CD4-positive, alpha-beta memory T cell (primary cell): Measurements from ENCODE around the gene CDC42SE2. TPM values are rescaled to one million over a fixed set of nuclear protein-coding genes. Genes with fewer than 3 reads are reported as not detected.
"Not testable (repeated sequence)": the region's sequence is repeated elsewhere in the genome, so short reads cannot be mapped to it uniquely, and the experiment has no call there.

Experiments
- CTCF ChIA-PET: fragments of 350-600 bp; sonication (Branson Sonifier 250); formaldehyde crosslinking; loops from one replicate; lab custom pipeline; 2021; ENCODE audit warnings: inconsistent platforms; ENCODE audit not compliant: partially characterized antibody; lab: Charles Lee
- POLR2A ChIA-PET: fragments of 350-600 bp; sonication (Branson Sonifier 250); formaldehyde crosslinking; loops from one replicate; lab custom pipeline; 2021; ENCODE audit not compliant: partially characterized antibody; lab: Charles Lee
- DNase-seq, 5 donors: peaks; one replicate each; pipeline versions ENCODE4 v3.0.0 to v3.0.0-alpha.2; 2020 to 2022; ENCODE audit warnings: mixed read lengths in 1 of 5
- H3K27ac ChIP-seq: one replicate; pipeline ENCODE4 v1.7.0; 2013; ENCODE audit warnings: low read depth, low read length
- H3K27me3 ChIP-seq: 2 replicates; pipeline ENCODE4 v1.7.0; 2013; ENCODE audit warnings: mild to moderate bottlenecking, low read length, moderate library complexity; ENCODE audit not compliant: insufficient read depth
- H3K36me3 ChIP-seq: 2 replicates; pipeline ENCODE4 v1.7.0; 2013; ENCODE audit warnings: mild to moderate bottlenecking, low read length, moderate library complexity; ENCODE audit not compliant: insufficient read depth
- H3K4me1 ChIP-seq: 2 replicates; pipeline ENCODE4 v1.7.0; 2013; ENCODE audit warnings: mild to moderate bottlenecking, low read length, moderate library complexity; ENCODE audit not compliant: insufficient read depth
- H3K4me3 ChIP-seq, 2 donors: one replicate each; pipeline ENCODE4 v1.7.0; 2013; ENCODE audit warnings: low read length in 2 of 2, mild to moderate bottlenecking in 1 of 2
- H3K9me3 ChIP-seq, 2 donors: one replicate each; pipeline ENCODE4 v1.7.0; 2013; ENCODE audit warnings: low read length in 2 of 2, control low read depth in 1 of 2; ENCODE audit not compliant: control insufficient read depth in 1 of 2
- H3K27ac Mint-ChIP-seq, 7 donors: one replicate each; pipeline ENCODE4 v1.8.0; 2020 to 2021; ENCODE audit warnings: mixed read lengths in 7 of 7, mild to moderate bottlenecking in 6 of 7, inconsistent platforms in 3 of 7, moderate library complexity in 3 of 7
- H3K27me3 Mint-ChIP-seq, 2 donors: one replicate each; pipeline ENCODE4 v1.8.0; 2020 to 2021; ENCODE audit warnings: mixed read lengths in 2 of 2
- H3K36me3 Mint-ChIP-seq, 2 donors: one replicate each; pipeline ENCODE4 v1.8.0; 2020 to 2021; ENCODE audit warnings: mixed read lengths in 2 of 2, inconsistent platforms in 1 of 2, mild to moderate bottlenecking in 1 of 2
- H3K4me1 Mint-ChIP-seq, 4 donors: one replicate each; pipeline ENCODE4 v1.8.0; 2020 to 2021; ENCODE audit warnings: mixed read lengths in 4 of 4, mild to moderate bottlenecking in 1 of 4
- H3K4me3 Mint-ChIP-seq, 8 donors: one replicate each; pipeline ENCODE4 v1.8.0; 2020 to 2021; ENCODE audit warnings: mixed read lengths in 8 of 8, mild to moderate bottlenecking in 7 of 8, moderate library complexity in 6 of 8, inconsistent platforms in 3 of 8
- H3K9me3 Mint-ChIP-seq, 8 donors: one replicate each; pipeline ENCODE4 v1.8.0; 2020 to 2021; ENCODE audit warnings: mixed read lengths in 8 of 8, mild to moderate bottlenecking in 5 of 8, inconsistent platforms in 3 of 8, moderate library complexity in 1 of 8
- intact Hi-C: fragments of 100-400 bp; cut with micrococcal nuclease; formaldehyde crosslinking; loops from one replicate; pipeline ENCODE4 v1.15.1; 2023
- polyA plus RNA-seq, 2 donors: library from polyadenylated mRNA; unstranded; fragments of 300-500 nt; fragmentation: Illumina TruSeq; gene quantifications; one replicate each; pipeline ENCODE4 v1.2.3, GENCODE V29; 2021
- total RNA-seq, 2 experiments: library from RNA; stranded (reverse); gene quantifications; one replicate each; pipeline ENCODE4 v1.2.3, GENCODE V29; 2021

Gene CDC42SE2
- total and polyA plus RNA-seq, 4 experiments from 2014 or later = 298 to 773 (median 365) TPM

DNA sequence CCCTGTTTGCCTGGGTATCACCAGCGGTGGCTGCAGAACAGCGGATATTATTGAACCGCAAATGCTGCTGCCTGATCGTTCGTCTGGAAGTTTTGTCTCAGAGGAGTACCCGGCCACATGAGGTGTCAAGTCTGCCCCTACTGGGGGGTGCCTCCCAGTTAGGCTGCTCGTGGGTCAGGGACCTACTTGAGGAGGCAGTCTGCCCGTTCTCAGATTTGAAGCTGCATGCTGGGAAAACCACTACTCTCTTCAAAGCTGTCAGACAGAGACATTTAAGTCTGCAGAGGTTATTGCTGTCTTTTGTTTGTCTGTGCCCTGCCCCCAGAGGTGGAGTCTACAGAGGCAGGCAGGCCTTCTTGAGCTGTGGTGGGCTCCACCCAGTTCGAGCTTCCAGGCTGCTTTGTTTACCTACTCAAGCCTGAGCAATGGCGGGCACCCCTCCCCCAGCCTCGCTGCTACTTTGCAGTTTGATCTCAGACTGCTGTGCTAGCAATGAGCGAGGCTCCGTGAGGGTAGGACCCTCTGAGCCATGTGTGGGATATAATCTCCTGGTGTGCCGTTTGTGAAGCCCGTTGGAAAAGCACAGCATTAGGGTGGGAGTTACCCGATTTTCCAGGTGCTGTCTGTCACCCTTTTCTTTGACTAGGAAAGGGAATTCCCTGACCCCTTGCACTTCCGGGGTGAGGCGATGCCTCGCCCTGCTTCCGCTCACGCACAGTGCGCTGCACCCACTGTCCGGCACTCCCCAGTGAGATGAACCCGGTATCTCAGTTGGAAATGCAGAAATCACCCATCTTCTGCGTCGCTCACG lies 73.6 kb downstream of the CDC42SE2 start:
- Mint-ChIP-seq H3K27ac (peak overlapping the region; percentile 81 to 97 (median 94)), H3K4me3 (peak overlapping the region; percentile 62 to 84 (median 78)), H3K4me1 (peaks cover 64 to 97% (median 79%) of the 10 kb centered on the region in 4 donors), H3K9me3 (peaks cover 0 to 11% (median 3%) of the 10 kb centered on the region in 8 donors), H3K36me3 (peaks cover 54 to 68% of the 10 kb centered on the region in 2 donors)
- not testable (repeated sequence) for H3K9me3 ChIP-seq, H3K36me3 ChIP-seq, H3K27me3 Mint-ChIP-seq, H3K27me3 ChIP-seq
- H3K4me3 ChIP-seq = peak overlapping the region in 1 of 2 donors; percentile 28
- intact Hi-C loops = loop anchor here (2.0 kb wide), 4 partner anchors 19 to 75 kb away; no protein-coding TSS in a partner anchor
- ChIA-PET POLR2A (interaction anchor here (0.9 to 4.5 kb wide), 14 partner anchors 18 to 77 kb away, joined by 3 to 27 read pairs (median 5); partner anchors contain the start of gene CDC42SE2), CTCF (interaction anchor here (1.2 to 2.8 kb wide), 3 partner anchors 13 to 72 kb away, joined by 3 to 11 read pairs (median 4); no protein-coding TSS in a partner anchor)
- peak overlapping the region; percentile 52 for H3K27ac ChIP-seq
- peak in 4 of 5 donors; percentile 54 to 81 (median 72) for DNase-seq
- peaks cover 54% of the 10 kb centered on the region for H3K4me1 ChIP-seq

DNA sequence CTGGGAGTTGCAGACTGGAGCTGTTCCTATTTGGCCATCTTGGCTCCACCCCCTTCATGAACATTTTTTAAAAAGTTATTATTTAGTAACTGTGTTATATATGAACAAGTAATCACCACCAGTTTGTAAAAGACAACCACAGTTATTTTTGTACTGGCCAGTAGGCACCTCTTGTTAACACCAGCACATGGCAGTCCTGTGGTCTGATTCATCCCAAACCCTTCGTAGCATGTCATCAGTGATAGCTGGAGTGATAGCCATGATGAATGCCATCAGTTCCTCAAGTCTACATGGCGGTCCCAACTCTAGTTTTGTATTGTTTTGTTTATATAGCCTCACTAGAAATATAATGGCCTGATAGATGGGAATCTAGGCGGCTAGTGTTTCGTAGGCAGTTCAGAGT lies 74.2 kb downstream of the CDC42SE2 start:
- peak overlapping the region; percentile 52 for H3K27ac ChIP-seq
- H3K27me3 Mint-ChIP-seq = no peaks in the 10 kb centered on the region
- intact Hi-C loops = loop anchor here (2.0 kb wide), 1 partner anchor 19 kb away; no protein-coding TSS in a partner anchor
- no peak for DNase-seq
- H3K27me3 ChIP-seq = no peaks in the 10 kb centered on the region
- H3K27ac Mint-ChIP-seq = peak overlapping the region; percentile 63 to 97 (median 94)
- no peak overlapping the region for H3K4me3 ChIP-seq
- H3K4me1 ChIP-seq = peaks cover 58% of the 10 kb centered on the region
- H3K36me3 Mint-ChIP-seq = peaks cover 54 to 71% of the 10 kb centered on the region in 2 donors
- peaks cover 62 to 95% (median 80%) of the 10 kb centered on the region in 4 donors for H3K4me1 Mint-ChIP-seq
- H3K9me3 ChIP-seq = no peaks in the 10 kb centered on the region
- peaks cover 0 to 11% (median 3%) of the 10 kb centered on the region in 8 donors for H3K9me3 Mint-ChIP-seq
- no peaks in the 10 kb centered on the region for H3K36me3 ChIP-seq
- POLR2A ChIA-PET = interaction anchor here (0.9 to 4.5 kb wide), 11 partner anchors 18 to 83 kb away, joined by 3 to 27 read pairs (median 5); partner anchors contain the start of gene CDC42SE2
- CTCF ChIA-PET = interaction anchor here (1.1 to 2.8 kb wide), 3 partner anchors 44 to 73 kb away, joined by 3 to 11 read pairs (median 4); no protein-coding TSS in a partner anchor
- H3K4me3 Mint-ChIP-seq = peak overlapping the region in 7 of 8 donors; percentile 36 to 84 (median 70)

DNA sequence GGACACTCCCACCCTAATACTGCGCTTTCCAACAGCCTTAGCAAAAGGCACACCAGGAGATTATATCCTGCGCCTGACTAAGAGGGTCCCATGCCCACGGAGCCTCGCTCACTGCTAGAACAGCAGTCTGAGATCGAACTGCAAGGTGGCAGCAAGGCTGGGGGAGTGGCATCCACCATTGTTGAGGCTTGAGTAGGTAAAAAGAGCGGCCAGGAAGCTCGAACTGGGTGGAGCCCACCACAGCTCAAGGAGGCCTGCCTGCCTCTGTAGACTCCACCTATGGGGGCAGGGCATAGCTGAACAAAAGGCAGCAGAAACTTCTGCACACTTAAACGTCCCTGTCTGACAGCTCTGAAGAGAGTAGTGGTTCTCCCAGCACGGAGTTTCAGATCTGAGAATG lies 80.4 kb downstream of the CDC42SE2 start:
- Mint-ChIP-seq H3K27ac (peak overlapping the region; percentile 30 to 90 (median 79)), H3K4me1 (peaks cover 63 to 94% (median 79%) of the 10 kb centered on the region in 4 donors), H3K4me3 (peak overlapping the region in 7 of 8 donors; percentile 36 to 81 (median 64)), H3K36me3 (peaks cover 76 to 86% of the 10 kb centered on the region in 2 donors), H3K9me3 (peaks cover 0 to 28% (median 4%) of the 10 kb centered on the region in 8 donors)
- H3K27me3 Mint-ChIP-seq, H3K27ac ChIP-seq, H3K27me3 ChIP-seq, H3K4me3 ChIP-seq, H3K36me3 ChIP-seq, H3K9me3 ChIP-seq, intact Hi-C loops: not testable (repeated sequence)
- ChIA-PET POLR2A (interaction anchor here (0.7 to 1.8 kb wide), 8 partner anchors 9 to 82 kb away, joined by 3 to 6 read pairs (median 4); partner anchors contain the start of gene CDC42SE2), CTCF (interaction anchor here (1.0 to 2.2 kb wide), 7 partner anchors 12 to 38 kb away, joined by 3 to 12 read pairs (median 3); no protein-coding TSS in a partner anchor)
- peak in 2 of 5 donors; percentile 31 to 55 for DNase-seq
- peaks cover 50% of the 10 kb centered on the region for H3K4me1 ChIP-seq

DNA sequence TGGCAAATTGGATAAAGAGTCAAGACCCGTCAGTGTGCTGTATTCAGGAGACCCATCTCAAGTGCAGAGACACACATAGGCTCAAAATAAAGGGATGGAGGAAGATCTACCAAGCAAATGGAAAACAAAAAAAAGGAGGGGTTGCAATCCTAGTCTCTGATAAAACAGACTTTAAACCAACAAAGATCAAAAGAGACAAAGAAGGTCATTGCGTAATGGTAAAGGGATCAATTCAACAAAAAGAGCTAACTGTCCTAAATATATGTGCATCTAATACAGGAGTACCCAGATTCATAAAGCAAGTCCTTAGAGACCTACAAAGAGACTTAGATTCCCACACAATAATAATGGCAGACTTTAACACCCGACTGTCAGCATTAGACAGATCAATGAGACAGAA lies 82.4 kb downstream of the CDC42SE2 start:
- H3K4me1 ChIP-seq = peaks cover 30% of the 10 kb centered on the region
- POLR2A ChIA-PET = interaction anchor here (1.0 to 1.8 kb wide), 2 partner anchors 10 to 26 kb away, joined by 3 to 5 read pairs; no protein-coding TSS in a partner anchor
- DNase-seq, H3K27ac ChIP-seq, H3K27me3 Mint-ChIP-seq, intact Hi-C loops, CTCF ChIA-PET, H3K27me3 ChIP-seq, H3K36me3 ChIP-seq, H3K4me3 ChIP-seq, H3K9me3 ChIP-seq: not testable (repeated sequence)
- peak overlapping the region in 4 of 8 donors; percentile 29 to 50 (median 37) for H3K4me3 Mint-ChIP-seq
- H3K4me1 Mint-ChIP-seq = peaks cover 52 to 83% (median 66%) of the 10 kb centered on the region in 4 donors
- H3K36me3 Mint-ChIP-seq = peaks cover 68 to 76% of the 10 kb centered on the region in 2 donors
- peak overlapping the region; percentile 57 to 91 (median 79) for H3K27ac Mint-ChIP-seq
- H3K9me3 Mint-ChIP-seq = peaks cover 0 to 26% (median 2%) of the 10 kb centered on the region in 8 donors

DNA sequence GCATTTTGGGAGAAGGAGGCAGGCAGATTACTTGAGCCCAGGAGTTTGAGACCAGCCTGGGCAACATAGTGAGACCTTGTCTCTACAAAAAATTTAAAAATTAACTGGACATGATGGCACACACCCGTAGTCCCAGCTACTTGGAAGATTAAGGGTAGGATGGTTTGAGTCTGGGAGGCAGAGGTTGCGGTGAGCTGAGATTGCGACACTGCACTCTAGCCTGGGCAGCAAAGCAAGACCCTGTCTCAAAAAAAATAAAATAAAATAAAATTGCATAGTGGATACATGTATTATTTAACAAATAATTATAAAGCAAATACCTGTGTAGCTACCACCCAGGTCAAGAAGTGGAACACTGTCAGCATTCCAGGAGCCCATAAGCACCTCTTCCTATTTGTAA lies 90.1 kb downstream of the CDC42SE2 start:
- intact Hi-C loops = no loop called here
- Histone ChIP-seq H3K9me3 (no peaks in the 10 kb centered on the region), H3K27me3 (no peaks in the 10 kb centered on the region), H3K4me1 (peaks cover 62% of the 10 kb centered on the region), H3K27ac (peak overlapping the region; percentile 3), H3K4me3 (no peak overlapping the region), H3K36me3 (no peaks in the 10 kb centered on the region)
- peak overlapping the region in 1 of 8 donors; percentile 57 for H3K4me3 Mint-ChIP-seq
- ChIA-PET CTCF (interaction anchor here (0.7 to 1.9 kb wide), 2 partner anchors 24 to 28 kb away, joined by 3 to 5 read pairs; no protein-coding TSS in a partner anchor), POLR2A (interaction anchor here (1.1 to 4.6 kb wide), 5 partner anchors 10 to 90 kb away, joined by 3 to 53 read pairs (median 8); partner anchors contain the start of gene CDC42SE2)
- no peak for DNase-seq
- H3K4me1 Mint-ChIP-seq = peaks cover 45 to 69% (median 53%) of the 10 kb centered on the region in 4 donors
- no peaks in the 10 kb centered on the region for H3K27me3 Mint-ChIP-seq
- peaks cover 10 to 43% of the 10 kb centered on the region in 2 donors for H3K36me3 Mint-ChIP-seq
- no peaks in the 10 kb centered on the region for H3K9me3 Mint-ChIP-seq
- H3K27ac Mint-ChIP-seq = peak overlapping the region in 4 of 7 donors; percentile 65 to 85 (median 74)

DNA sequence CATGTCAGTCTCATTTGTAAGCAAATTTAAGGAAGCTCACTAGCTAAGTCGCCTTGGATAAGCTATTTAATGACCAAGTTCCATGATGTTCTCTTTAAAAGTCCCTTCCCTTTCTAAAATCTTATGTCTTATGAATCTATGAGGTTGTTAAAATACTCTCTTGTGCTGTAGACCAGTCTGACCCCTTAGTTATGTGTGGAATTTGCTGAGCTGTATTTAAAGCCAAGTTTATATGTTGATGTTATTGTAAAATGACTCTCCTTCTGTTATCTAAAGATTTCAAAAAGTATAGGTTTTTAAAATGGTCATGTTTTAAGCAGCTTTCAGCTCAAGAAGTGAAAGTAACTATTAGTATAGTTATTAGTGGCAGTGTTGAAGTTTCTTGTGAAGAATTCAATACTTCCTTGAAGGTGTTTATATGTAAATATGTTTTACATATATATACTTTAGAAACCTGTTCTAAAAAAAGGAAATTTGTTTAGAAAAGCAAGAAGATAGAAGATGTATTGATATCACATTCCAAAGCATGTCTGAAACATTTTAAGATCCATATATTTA lies 92.2 kb downstream of the CDC42SE2 start:
- POLR2A ChIA-PET = interaction anchor here (1.1 to 4.6 kb wide), 14 partner anchors 11 to 192 kb away, joined by 3 to 53 read pairs (median 8); partner anchors contain the start of gene CDC42SE2
- Mint-ChIP-seq H3K9me3 (no peaks in the 10 kb centered on the region), H3K27ac (peak overlapping the region; percentile 70 to 96 (median 91)), H3K4me1 (peaks cover 47 to 70% (median 60%) of the 10 kb centered on the region in 4 donors), H3K4me3 (peak overlapping the region in 7 of 8 donors; percentile 37 to 79 (median 65)), H3K36me3 (peaks cover 22 to 53% of the 10 kb centered on the region in 2 donors), H3K27me3 (no peaks in the 10 kb centered on the region)
- no peaks in the 10 kb centered on the region for H3K9me3 ChIP-seq
- no peak overlapping the region for H3K4me3 ChIP-seq
- peak overlapping the region; percentile 44 for H3K27ac ChIP-seq
- CTCF ChIA-PET = interaction anchor here (0.7 to 2.8 kb wide), 14 partner anchors 11 to 192 kb away, joined by 3 to 19 read pairs (median 4); partner anchors contain the start of gene HINT1
- no peak for DNase-seq
- H3K27me3 ChIP-seq = no peaks in the 10 kb centered on the region
- intact Hi-C loops = loop anchor here (2.0 kb wide), 2 partner anchors 17 kb away; no protein-coding TSS in a partner anchor
- peaks cover 72% of the 10 kb centered on the region for H3K4me1 ChIP-seq
- peaks cover 9% of the 10 kb centered on the region for H3K36me3 ChIP-seq
